Large intestine (tissue), 1 donor: Measurements from ENCODE around the gene CFHR3. TPM values are rescaled to one million over a fixed set of nuclear protein-coding genes. Genes with fewer than 3 reads are reported as not detected.

Experiments used
- polyA plus RNA-seq: library from polyadenylated mRNA; unstranded; fragments of 120-200 nt; gene quantifications from one replicate; pipeline ENCODE4 v1.2.1, GENCODE V29; 2013

CFHR3 gene
- polyA plus RNA-seq, 1 donor, result 0.04 TPM

Other genes with a start within 250 kb of the CFHR3 start
- 3.5 TPM for gene KCNT2, start 166.4 kb upstream of the CFHR3 start, polyA plus RNA-seq
- gene CFH, start 122.8 kb upstream of the CFHR3 start, polyA plus RNA-seq, result 16.4 TPM
- 0.16 TPM for gene CFHR1, start 44.9 kb downstream of the CFHR3 start, polyA plus RNA-seq
- gene CFHR4, start 113.2 kb downstream of the CFHR3 start, polyA plus RNA-seq, result not detected
- gene CFHR2, start 168.9 kb downstream of the CFHR3 start, polyA plus RNA-seq, result not detected
- gene CFHR5, start 202.7 kb downstream of the CFHR3 start, polyA plus RNA-seq, result not detected